ENCODE results near the gene ADAMTSL1. TPM values are rescaled to one million over a fixed set of nuclear protein-coding genes. Genes with fewer than 3 reads are reported as not detected.

ADAMTSL1 gene
- total and polyA plus RNA-seq, 2 experiments from 2014 or later: 2.3 to 5.0 TPM

DNA sequence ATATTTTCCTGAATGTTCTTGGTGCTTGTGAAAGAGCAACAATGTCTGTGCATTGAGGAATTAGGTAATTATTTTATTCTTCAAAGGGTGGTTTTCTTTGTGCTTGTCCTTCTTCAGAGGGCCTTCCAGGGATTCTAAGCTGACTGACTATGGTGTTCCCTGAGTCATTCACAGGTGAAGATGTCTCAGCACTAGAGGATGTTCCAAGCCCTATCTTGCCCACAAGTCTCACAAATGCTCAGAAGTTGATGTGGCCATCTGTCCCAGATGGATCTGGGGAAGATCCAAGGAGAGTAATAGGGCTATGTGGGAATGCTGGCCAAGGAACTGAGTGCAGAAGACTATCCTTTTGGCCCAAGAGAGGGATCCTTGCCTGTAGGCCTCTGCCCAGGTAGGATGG lies 120.9 kb downstream of the ADAMTSL1 start (continued):
- TF ChIP-seq CTCF (conservative IDR thresholded peaks at IDR 0.05; ENCODE audit: low read depth in 2 of 2) (no peak), ZNF331 (CRISPR knock-in tag; IDR thresholded peaks at IDR 0.05; ENCODE audit: low read depth) (no peak)

DNA sequence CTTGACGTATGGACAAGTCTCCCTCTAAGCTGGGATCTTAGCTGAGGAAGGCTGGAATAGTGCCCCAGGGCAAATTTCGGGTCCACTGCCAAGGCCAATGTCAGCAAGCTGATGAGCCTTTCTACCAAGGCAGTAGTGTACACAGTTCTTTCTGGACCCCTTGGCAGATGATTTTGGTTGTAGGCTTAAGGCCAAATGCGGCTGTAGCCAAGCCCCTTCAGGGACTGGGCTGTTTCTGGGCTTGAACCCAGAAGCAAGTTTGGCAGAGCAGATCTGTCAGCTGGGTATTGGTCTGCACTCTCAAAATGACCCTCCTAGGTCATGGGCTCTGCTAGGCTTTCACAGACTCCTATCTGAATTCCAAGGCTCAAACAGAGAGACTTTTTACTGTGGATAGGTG lies 121.6 kb downstream of the ADAMTSL1 start:
- Histone ChIP-seq H3K79me2 (replicated peaks; ENCODE audit: insufficient read depth) (no peaks in the 10 kb centered on the region), H3F3A (replicated peaks; ENCODE audit: low read depth) (no peaks in the 10 kb centered on the region), H3K9me2 (ENCODE audit: insufficient read depth) (peaks cover 3% of the 10 kb centered on the region), H3K4me2 (no peak overlapping the region), H3K27me3 (ENCODE audit: insufficient read depth) (no peaks in the 10 kb centered on the region), H3K27ac (ENCODE audit: low read depth) (no peak overlapping the region), H2AFZ (no peak overlapping the region), H3K36me3 (ENCODE audit: insufficient read depth) (no peaks in the 10 kb centered on the region), H4K20me1 (replicated peaks; ENCODE audit: insufficient read depth) (no peaks in the 10 kb centered on the region), H3K4me3 (no peak overlapping the region), H3K4me1 (ENCODE audit: insufficient read depth) (no peaks in the 10 kb centered on the region)
- ATAC-seq (no peak), DNase-seq (ENCODE audit: low spot score) (no peak)
- Mint-ChIP-seq H3K4me3 (no peak overlapping the region), H3K4me1 (no peaks in the 10 kb centered on the region), H3K27ac (no peak overlapping the region), H3K27me3 (ENCODE audit: insufficient read depth, low read depth, poor library complexity) (peaks cover 2% of the 10 kb centered on the region), H3K36me3 (ENCODE audit: low read depth) (peaks cover 9% of the 10 kb centered on the region; the same call in 2 of the 3 replicates), H3K9me3 (peaks cover 14% of the 10 kb centered on the region)
- TF ChIP-seq STAT1 (IDR thresholded peaks at IDR 0.05; ENCODE audit: unreplicated experiment): no peak

DNA sequence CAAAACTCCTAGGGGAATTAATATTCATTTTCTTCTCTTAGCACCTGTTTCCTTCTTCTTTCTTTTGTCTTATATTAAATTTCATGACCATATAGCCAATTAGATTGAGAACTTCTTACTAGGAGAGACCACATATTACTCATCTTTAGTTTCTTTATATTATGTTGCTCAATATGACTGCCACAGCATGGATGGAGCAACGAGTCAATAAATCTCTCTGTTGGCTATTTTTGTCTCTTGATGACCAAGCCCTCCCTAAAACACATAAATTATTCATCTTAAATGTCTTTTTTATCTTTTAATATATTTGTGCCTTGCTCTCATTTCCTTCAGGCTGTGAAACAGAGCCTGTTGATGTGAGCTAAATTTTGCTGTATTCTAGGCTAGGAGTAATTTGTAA lies 123.0 kb downstream of the ADAMTSL1 start:
- H4K20me1 ChIP-seq (replicated peaks; ENCODE audit: insufficient read depth): no peaks in the 10 kb centered on the region
- Mint-ChIP-seq H3K4me3 (no peak overlapping the region), H3K36me3 (ENCODE audit: low read depth) (peaks cover 3% of the 10 kb centered on the region; the same call in 1 of the 3 replicates), H3K27ac (no peak overlapping the region), H3K27me3 (ENCODE audit: insufficient read depth, low read depth, poor library complexity) (peaks cover 2% of the 10 kb centered on the region), H3K4me1 (no peaks in the 10 kb centered on the region), H3K9me3 (peaks cover 4% of the 10 kb centered on the region; the same call in 1 of the 3 replicates)
- H3K79me2 ChIP-seq (replicated peaks; ENCODE audit: insufficient read depth): no peaks in the 10 kb centered on the region
- H3K27me3 ChIP-seq (ENCODE audit: insufficient read depth): no peaks in the 10 kb centered on the region
- DNase-seq (ENCODE audit: low spot score): no peak
- ATAC-seq: no peak
- H2AFZ ChIP-seq: no peak overlapping the region
- H3F3A ChIP-seq (replicated peaks; ENCODE audit: low read depth): no peaks in the 10 kb centered on the region
- H3K27ac ChIP-seq (ENCODE audit: low read depth): no peak overlapping the region
- H3K4me1 ChIP-seq (ENCODE audit: insufficient read depth): no peaks in the 10 kb centered on the region
- no peaks in the 10 kb centered on the region for H3K36me3 ChIP-seq (ENCODE audit: insufficient read depth)
- H3K4me3 ChIP-seq: no peak overlapping the region
- H3K4me2 ChIP-seq: no peak overlapping the region
- H3K9me2 ChIP-seq (ENCODE audit: insufficient read depth): peaks cover 3% of the 10 kb centered on the region
- TF ChIP-seq CREB1 (CRISPR knock-in tag; IDR thresholded peaks at IDR 0.05; ENCODE audit: low read depth) (no peak), ZNF462 (CRISPR knock-in tag; IDR thresholded peaks at IDR 0.05) (no peak), NANOG (IDR thresholded peaks at IDR 0.05; ENCODE audit: borderline replicate concordance) (no peak), STAT1 (IDR thresholded peaks at IDR 0.05; ENCODE audit: unreplicated experiment) (no peak), POLR2AphosphoS5 (IDR thresholded peaks at IDR 0.05; ENCODE audit: low read depth) (no peak)
- TF ChIP-seq, protein P1, sequence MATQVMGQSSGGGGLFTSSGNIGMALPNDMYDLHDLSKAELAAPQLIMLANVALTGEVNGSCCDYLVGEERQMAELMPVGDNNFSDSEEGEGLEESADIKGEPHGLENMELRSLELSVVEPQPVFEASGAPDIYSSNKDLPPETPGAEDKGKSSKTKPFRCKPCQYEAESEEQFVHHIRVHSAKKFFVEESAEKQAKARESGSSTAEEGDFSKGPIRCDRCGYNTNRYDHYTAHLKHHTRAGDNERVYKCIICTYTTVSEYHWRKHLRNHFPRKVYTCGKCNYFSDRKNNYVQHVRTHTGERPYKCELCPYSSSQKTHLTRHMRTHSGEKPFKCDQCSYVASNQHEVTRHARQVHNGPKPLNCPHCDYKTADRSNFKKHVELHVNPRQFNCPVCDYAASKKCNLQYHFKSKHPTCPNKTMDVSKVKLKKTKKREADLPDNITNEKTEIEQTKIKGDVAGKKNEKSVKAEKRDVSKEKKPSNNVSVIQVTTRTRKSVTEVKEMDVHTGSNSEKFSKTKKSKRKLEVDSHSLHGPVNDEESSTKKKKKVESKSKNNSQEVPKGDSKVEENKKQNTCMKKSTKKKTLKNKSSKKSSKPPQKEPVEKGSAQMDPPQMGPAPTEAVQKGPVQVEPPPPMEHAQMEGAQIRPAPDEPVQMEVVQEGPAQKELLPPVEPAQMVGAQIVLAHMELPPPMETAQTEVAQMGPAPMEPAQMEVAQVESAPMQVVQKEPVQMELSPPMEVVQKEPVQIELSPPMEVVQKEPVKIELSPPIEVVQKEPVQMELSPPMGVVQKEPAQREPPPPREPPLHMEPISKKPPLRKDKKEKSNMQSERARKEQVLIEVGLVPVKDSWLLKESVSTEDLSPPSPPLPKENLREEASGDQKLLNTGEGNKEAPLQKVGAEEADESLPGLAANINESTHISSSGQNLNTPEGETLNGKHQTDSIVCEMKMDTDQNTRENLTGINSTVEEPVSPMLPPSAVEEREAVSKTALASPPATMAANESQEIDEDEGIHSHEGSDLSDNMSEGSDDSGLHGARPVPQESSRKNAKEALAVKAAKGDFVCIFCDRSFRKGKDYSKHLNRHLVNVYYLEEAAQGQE (IDR thresholded peaks at IDR 0.05; ENCODE audit: unreplicated experiment): no peak
